HCT116 (cell line): Measurements from ENCODE around the gene NDUFS4. TPM values are rescaled to one million over a fixed set of nuclear protein-coding genes. Genes with fewer than 3 reads are reported as not detected.

Experiments used
- ATAC-seq: fragments of 200-7000 bp; cut with Tn5 transposase; 2 replicates; pipeline ENCODE4 v1.9.1; 2020; ENCODE audit warnings: mild to moderate bottlenecking, moderate library complexity
- BruUV-seq: library from RNA; stranded (reverse); fragments of 400-500 nt; replicated peaks from 2 replicates; lab custom pipeline; 2021; lab: Mats Ljungman, UMichigan
- CTCF ChIA-PET: fragments of 300-600 bp; sonication (Branson Sonifier 250); formaldehyde crosslinking; loops from one replicate; lab custom pipeline; 2021; ENCODE audit warnings: antibody characterized with exemption; lab: Charles Lee
- POLR2A ChIA-PET: fragments of 300-600, 350-600 bp; sonication (Branson Sonifier 250); formaldehyde crosslinking; loops from one replicate; lab custom pipeline; 2021; ENCODE audit warnings: antibody characterized with exemption; lab: Charles Lee
- RAD21 ChIA-PET, 2 experiments: fragments of 300-600 bp; sonication (Branson Sonifier 250); formaldehyde crosslinking; loops; one replicate each; lab custom pipeline; 2023; ENCODE audit warnings: low total read pairs in 2 of 2; ENCODE audit not compliant: uncharacterized antibody in 2 of 2, unreplicated experiment in 2 of 2, low non-redundant PET in 1 of 2; lab: Charles Lee
- DNase-seq: peaks from one replicate; pipeline ENCODE4 v3.0.0-alpha.2; 2010; ENCODE audit warnings: low read depth, low spot score
- H2AFZ ChIP-seq: fragments of 200-600 bp; shearing (Covaris generic), sonication (generic); 2 replicates; pipeline ENCODE4 v1.6.1; 2017; ENCODE audit warnings: low read depth, mixed run types, mixed read lengths, antibody characterized with exemption, low read length; ENCODE audit not compliant: poor library complexity, severe bottlenecking
- H3K27ac ChIP-seq: 2 replicates; pipeline ENCODE4 v1.5.1; 2012; ENCODE audit warnings: low read depth, low read length
- H3K27me3 ChIP-seq: fragments of 200-600 bp; sonication (generic); 2 replicates; pipeline ENCODE4 v1.6.1; 2016; ENCODE audit warnings: mixed run types, low read length, mixed read lengths; ENCODE audit not compliant: insufficient read depth
- H3K36me3 ChIP-seq, 2 experiments: fragments of 200-500 bp in 1 of 2; fragments of 200-600 bp in 1 of 2; sonication (Bioruptor generic) in 1 of 2; sonication (generic) in 1 of 2; 2 replicates each; pipeline versions ENCODE4 v1.5.1 to v1.6.1; 2014 to 2016; ENCODE audit warnings: low read length in 2 of 2, inconsistent platforms in 1 of 2, mixed read lengths in 1 of 2, mixed run types in 1 of 2; ENCODE audit not compliant: insufficient read depth in 2 of 2, control insufficient read depth in 1 of 2
- H3K4me1 ChIP-seq, 2 experiments: fragments of 200-600 bp in 1 of 2; sonication (generic) in 1 of 2; 2 replicates each; pipeline versions ENCODE4 v1.5.1 to v1.6.1; 2012 to 2017; ENCODE audit warnings: low read length in 2 of 2, inconsistent platforms in 1 of 2, mild to moderate bottlenecking in 1 of 2, mixed read lengths in 1 of 2, mixed run types in 1 of 2, moderate library complexity in 1 of 2; ENCODE audit not compliant: insufficient read depth in 2 of 2, control insufficient read depth in 1 of 2
- H3K4me2 ChIP-seq: fragments of 200-600 bp; sonication (generic); 2 replicates; pipeline ENCODE4 v1.6.1; 2017; ENCODE audit warnings: mixed run types, low read length, mixed read lengths
- H3K4me3 ChIP-seq, 2 experiments: fragments of 200-600 bp in 1 of 2; sonication (generic) in 1 of 2; replicated peaks in 1 of 2; 2 replicates each; pipeline ENCODE4 v1.5.1; 2011 to 2016; ENCODE audit warnings: low read length in 2 of 2, control low read depth in 1 of 2, low read depth in 1 of 2, mild to moderate bottlenecking in 1 of 2, mixed read lengths in 1 of 2, mixed run types in 1 of 2
- H3K79me2 ChIP-seq: fragments of 200-600 bp; sonication (generic); 2 replicates; pipeline ENCODE4 v1.6.1; 2017; ENCODE audit warnings: mild to moderate bottlenecking, mixed run types, low read length, moderate library complexity, mixed read lengths; ENCODE audit not compliant: insufficient read depth
- H3K9ac ChIP-seq: fragments of 200-600 bp; sonication (generic); 2 replicates; pipeline ENCODE4 v1.6.1; 2016; ENCODE audit warnings: low read length, mixed read lengths
- H3K9me2 ChIP-seq: fragments of 200-600 bp; sonication (generic), shearing (Covaris generic); 2 replicates; pipeline ENCODE4 v1.6.1; 2017; ENCODE audit warnings: mixed run types, mild to moderate bottlenecking, moderate library complexity; ENCODE audit not compliant: insufficient read depth
- H3K9me3 ChIP-seq, 2 experiments: fragments of 200-500 bp in 1 of 2; fragments of 200-600 bp in 1 of 2; sonication (Bioruptor generic) in 1 of 2; sonication (generic) in 1 of 2; 2 replicates each; pipeline ENCODE4 v1.6.1; 2014 to 2017; ENCODE audit warnings: low read length in 2 of 2, mixed read lengths in 2 of 2, inconsistent platforms in 1 of 2, low read depth in 1 of 2, mild to moderate bottlenecking in 1 of 2, mixed run types in 1 of 2, moderate library complexity in 1 of 2; ENCODE audit not compliant: control insufficient read depth in 1 of 2, insufficient read depth in 1 of 2
- H4K20me1 ChIP-seq: fragments of 200-600 bp; sonication (generic), shearing (Covaris generic); 2 replicates; pipeline ENCODE4 v1.6.1; 2017; ENCODE audit warnings: mixed run types, mild to moderate bottlenecking, moderate library complexity; ENCODE audit not compliant: insufficient read depth
- ATF3 ChIP-seq: IDR thresholded peaks from 2 replicates; pipeline ENCODE4 v1.6.1; 2012
- CEBPB ChIP-seq: IDR thresholded peaks from 2 replicates; pipeline ENCODE4 v1.6.1; 2012; ENCODE audit warnings: low read depth
- POLR2AphosphoS5 ChIP-seq: IDR thresholded peaks from 2 replicates; pipeline ENCODE4 v1.6.1; 2011; ENCODE audit warnings: mild to moderate bottlenecking, low read depth, low read length, moderate library complexity
- REST ChIP-seq: IDR thresholded peaks from 2 replicates; pipeline ENCODE4 v1.6.1; 2012; ENCODE audit warnings: low read depth
- YY1 ChIP-seq: IDR thresholded peaks from 2 replicates; pipeline ENCODE4 v1.6.1; 2011; ENCODE audit warnings: low read length, low read depth, moderate library complexity, mild to moderate bottlenecking; ENCODE audit not compliant: insufficient replicate concordance; ENCODE audit errors: extremely low read depth
- ZBTB33 ChIP-seq: IDR thresholded peaks from 2 replicates; pipeline ENCODE4 v1.6.1; 2011; ENCODE audit warnings: mild to moderate bottlenecking, low read length, moderate library complexity; ENCODE audit not compliant: insufficient replicate concordance; ENCODE audit errors: extremely low read depth
- ZFX ChIP-seq: fragments of 450-650 bp; IDR thresholded peaks from 2 replicates; pipeline ENCODE4 v1.6.1; 2017
- ZNF274 ChIP-seq: fragments of 200-500 bp; sonication (Bioruptor generic); IDR thresholded peaks from 2 replicates; pipeline ENCODE4 v1.6.1; 2014; ENCODE audit warnings: mild to moderate bottlenecking, low read depth, low read length, inconsistent platforms
- intact Hi-C: fragments of 100-400 bp; cut with micrococcal nuclease; formaldehyde crosslinking; loops from 2 replicates; pipeline ENCODE4 v1.10.0; 2022
- total RNA-seq: library from RNA; stranded (reverse); gene quantifications from one replicate; pipeline ENCODE4 v1.2.1, GENCODE V29; 2021; ENCODE audit not compliant: unreplicated experiment

NDUFS4 gene
- total RNA-seq, 1 experiment from 2014 or later: 91.4 TPM

- DNase-seq: no peak
- Histone ChIP-seq H3K4me3 (no peak overlapping the region), H3K9me3 (no peaks in the 10 kb centered on the region), H2AFZ (no peak overlapping the region), H3K36me3 (no peaks in the 10 kb centered on the region), H3K9me2 (no peaks in the 10 kb centered on the region), H3K4me1 (no peaks in the 10 kb centered on the region), H3K4me2 (no peak overlapping the region), H3K9ac (no peak overlapping the region), H4K20me1 (no peaks in the 10 kb centered on the region), H3K27me3 (no peaks in the 10 kb centered on the region), H3K79me2 (no peaks in the 10 kb centered on the region), H3K27ac (no peak overlapping the region)
- BruUV-seq: no TSS peak
- ATAC-seq: no peak
- RAD21 ChIA-PET: no interaction called here
- intact Hi-C loops: no loop called here
- no peak for TF ChIP-seq ZFX
- no peak for TF ChIP-seq POLR2AphosphoS5
- no peak for TF ChIP-seq REST
- TF ChIP-seq ATF3: no peak
- no peak for TF ChIP-seq YY1
- TF ChIP-seq ZBTB33: no peak
- TF ChIP-seq ZNF274: no peak
- TF ChIP-seq CEBPB: no peak
- CTCF ChIA-PET: no interaction called here
- POLR2A ChIA-PET: no interaction called here
These were observed 18.6 kb upstream of the NDUFS4 start for GRCh38 chr5:53541859-53542258.
